ENCODE data around the gene NPY5R.

NPY5R gene

DNA sequence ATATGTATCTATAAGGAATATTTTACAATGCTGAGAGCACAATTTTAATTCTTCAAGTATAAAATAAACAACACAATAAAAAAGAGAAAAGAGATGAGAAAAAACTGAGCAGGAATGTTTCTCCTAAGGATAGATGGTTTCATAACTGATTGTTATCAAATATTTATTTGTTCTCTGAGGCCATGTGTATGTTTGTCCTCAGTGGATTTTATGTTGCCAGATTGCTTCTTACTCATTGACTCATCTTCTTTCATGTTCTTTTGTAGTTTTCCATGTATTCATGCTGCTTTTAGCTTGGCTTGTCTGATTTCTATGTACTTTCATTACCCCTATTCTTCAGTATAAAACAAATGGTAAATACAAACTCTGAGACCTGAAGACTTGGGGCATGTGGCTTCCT lies 41.2 kb downstream of the NPY5R start:
- no peak for DNase-seq (ENCODE audit: low spot score)

DNA sequence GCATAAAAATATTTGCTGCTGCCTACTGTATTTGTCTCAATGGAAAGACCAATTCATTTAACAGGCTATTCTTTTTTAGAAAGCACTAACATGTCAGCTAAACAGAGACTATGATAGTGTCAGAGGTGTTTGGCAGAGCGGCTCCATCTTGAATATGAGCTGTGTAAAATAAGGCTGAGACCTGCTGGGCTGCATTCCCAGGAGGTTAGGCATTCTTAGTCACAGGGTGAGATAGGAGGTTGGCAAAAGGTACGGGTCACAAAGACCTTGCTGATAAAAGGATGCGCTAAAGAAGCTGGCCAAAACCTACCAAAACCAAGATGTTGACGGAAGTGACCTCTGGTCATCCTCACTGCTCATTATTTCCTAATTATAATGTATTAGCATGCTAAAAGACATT lies 41.8 kb downstream of the NPY5R start:
- no peak for DNase-seq (ENCODE audit: low spot score)

GRCh38 chr4:163391756-163392155 lies 48.1 kb downstream of the NPY5R start:
- no peak for DNase-seq (ENCODE audit: low spot score)

GRCh38 chr4:163392328-163392727 lies 48.6 kb downstream of the NPY5R start:
- DNase-seq (ENCODE audit: low spot score), result no peak

- DNase-seq (ENCODE audit: low spot score), result no peak
These were observed 49.8 kb downstream of the NPY5R start for GRCh38 chr4:163393471-163393870.

- no peak for DNase-seq (ENCODE audit: low spot score)
These were observed 51.4 kb downstream of the NPY5R start for GRCh38 chr4:163395055-163395454.

GRCh38 chr4:163395758-163396157 lies 52.1 kb downstream of the NPY5R start:
- DNase-seq (ENCODE audit: low spot score), result no peak

DNA sequence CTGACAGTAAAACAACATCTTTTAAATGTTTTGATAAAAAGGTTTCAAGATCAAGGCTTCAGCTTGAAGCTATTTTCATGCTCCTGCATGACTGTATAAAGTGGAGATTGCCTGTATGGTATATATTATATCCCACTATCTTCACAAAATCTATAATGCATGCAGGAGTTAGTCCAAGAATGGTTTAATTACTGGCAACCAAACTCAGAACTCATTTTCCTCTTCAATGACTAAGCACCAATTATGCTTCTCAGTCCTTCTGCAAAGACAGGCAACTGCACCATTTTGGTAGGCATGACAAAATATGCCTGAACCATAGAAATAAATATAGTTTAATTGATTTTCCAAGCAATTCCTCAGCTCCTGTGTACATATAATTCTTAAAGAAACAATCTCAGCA lies 54.5 kb downstream of the NPY5R start:
- no peak for DNase-seq (ENCODE audit: low spot score)

GRCh38 chr4:163400911-163401310 lies 57.2 kb downstream of the NPY5R start:
- no peak for DNase-seq (ENCODE audit: low spot score)

All from CD4-positive, alpha-beta T cell treated with Interleukin-6 at 100 ng/mL for 8 hours (primary cell).